ENCODE results near the gene PHF11.

The PHF11 gene

DNA sequence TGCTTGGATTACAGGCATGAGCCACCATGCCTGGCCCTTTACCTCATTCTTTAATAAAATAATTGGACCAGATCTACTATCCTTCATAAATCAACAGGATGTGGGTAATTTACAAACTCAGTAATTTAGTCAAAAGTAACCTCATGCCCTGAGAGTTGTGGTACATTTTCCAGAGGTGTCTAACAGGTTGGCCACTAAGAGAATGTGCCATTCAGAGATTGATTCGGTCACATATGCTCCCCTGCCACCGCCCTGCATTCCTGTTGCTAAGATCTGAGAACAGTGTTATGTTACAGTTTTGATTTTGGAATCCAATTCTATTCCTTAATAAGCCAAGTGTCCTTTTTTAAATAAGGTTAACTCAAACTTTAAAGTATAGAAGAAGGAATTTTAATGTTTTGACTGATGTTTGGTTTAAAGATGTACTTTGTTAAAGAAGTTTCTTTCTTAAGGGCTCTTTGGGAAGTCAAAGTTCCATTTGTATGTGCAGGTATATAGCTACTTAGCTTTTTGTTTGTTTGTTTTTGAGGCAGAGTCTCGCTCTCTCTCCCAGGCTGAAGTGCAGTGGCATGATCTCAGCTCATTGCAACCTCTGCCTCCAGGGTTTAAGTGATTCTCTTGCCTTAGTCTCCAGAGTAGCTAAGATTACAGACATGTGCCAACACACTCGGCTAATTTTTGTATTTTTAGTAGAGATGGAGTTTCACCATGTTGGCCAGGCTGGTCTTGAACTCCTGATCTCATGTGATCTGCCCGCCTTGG is 29.2 kb downstream of the PHF11 start:
- ATAC-seq, result no peak
- peaks cover 38% of the 10 kb centered on the region for H3K36me3 Mint-ChIP-seq (ENCODE audit: low read depth)
- H3K27me3 Mint-ChIP-seq, result no peaks in the 10 kb centered on the region
- peak overlapping the region; percentile 53 for H3K27ac Mint-ChIP-seq
- DNase-seq, result no peak
- no peak overlapping the region for H3K4me3 Mint-ChIP-seq
- H3K4me1 Mint-ChIP-seq, result no peaks in the 10 kb centered on the region
- H3K9me3 Mint-ChIP-seq, result no peaks in the 10 kb centered on the region

DNA sequence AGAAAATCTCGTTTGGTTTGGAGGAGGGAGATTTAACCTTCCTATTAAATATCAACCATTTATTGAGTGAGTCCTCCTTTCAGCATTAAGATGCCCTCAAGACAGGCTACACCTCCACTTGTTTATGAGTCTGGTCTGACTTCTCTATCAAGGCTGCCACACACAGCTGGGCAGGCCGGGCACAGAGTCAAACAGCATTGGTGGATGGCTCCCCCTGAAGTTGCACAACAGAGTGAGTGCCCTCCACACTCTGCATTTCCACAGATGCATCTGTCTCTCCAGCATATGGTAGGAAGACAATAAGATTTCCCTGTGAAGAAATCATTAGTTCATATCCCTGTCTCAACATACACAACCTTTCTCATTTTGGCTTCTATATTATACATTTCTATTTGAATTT is 31.4 kb downstream of the PHF11 start:
- DNase-seq (no peak), ATAC-seq (no peak)
- Mint-ChIP-seq H3K27me3 (no peaks in the 10 kb centered on the region), H3K27ac (no peak overlapping the region), H3K4me1 (peaks cover 7% of the 10 kb centered on the region), H3K36me3 (ENCODE audit: low read depth) (peaks cover 38% of the 10 kb centered on the region), H3K9me3 (no peaks in the 10 kb centered on the region), H3K4me3 (no peak overlapping the region)

DNA sequence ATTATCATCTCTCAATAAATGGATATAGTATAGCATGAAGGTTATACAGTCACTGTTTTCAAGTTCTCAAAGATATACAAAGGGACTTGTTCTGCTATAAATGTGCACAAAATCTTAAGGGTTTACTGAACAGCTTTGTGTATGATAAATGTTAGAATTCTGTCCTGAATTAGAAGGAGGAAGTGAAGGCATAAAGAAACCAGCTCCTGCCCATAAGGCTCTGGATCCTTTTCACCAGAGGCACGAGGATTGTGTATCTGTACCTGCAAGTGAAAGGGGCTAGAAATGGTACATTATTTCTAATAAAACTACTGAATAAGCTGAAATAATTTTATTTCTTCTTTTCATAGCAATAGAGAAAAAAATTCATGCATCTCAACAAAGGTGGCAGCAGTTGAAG is 32.4 kb downstream of the PHF11 start:
- Mint-ChIP-seq H3K27me3 (no peaks in the 10 kb centered on the region), H3K4me3 (no peak overlapping the region), H3K27ac (no peak overlapping the region), H3K4me1 (peaks cover 12% of the 10 kb centered on the region), H3K36me3 (ENCODE audit: low read depth) (peaks cover 38% of the 10 kb centered on the region), H3K9me3 (no peaks in the 10 kb centered on the region)
- no peak for DNase-seq
- ATAC-seq, result no peak

DNA sequence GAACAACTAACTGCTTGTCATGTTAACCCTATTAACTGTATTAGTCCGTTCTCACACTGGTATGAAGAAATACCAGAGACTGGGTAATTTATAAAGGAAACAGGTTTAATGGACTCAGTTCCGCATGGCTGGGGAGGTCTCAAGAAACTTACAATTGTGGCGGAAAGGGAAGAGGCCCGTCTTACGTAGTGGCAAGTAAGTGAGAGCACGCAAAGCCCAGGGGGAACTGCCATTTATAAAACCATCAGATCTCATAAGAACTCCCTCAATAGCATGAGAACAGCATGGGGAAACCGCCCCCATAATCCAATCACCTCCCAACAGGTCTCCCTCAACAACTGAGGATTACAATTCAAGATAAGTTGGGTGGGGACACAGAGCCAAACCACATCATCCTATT is 34.7 kb downstream of the PHF11 start:
- H3K9me3 Mint-ChIP-seq, result no peaks in the 10 kb centered on the region
- H3K36me3 Mint-ChIP-seq (ENCODE audit: low read depth), result peaks cover 35% of the 10 kb centered on the region
- DNase-seq (peak; percentile 12), ATAC-seq (peak; percentile 21)
- H3K27me3 Mint-ChIP-seq, result no peaks in the 10 kb centered on the region
- peaks cover 15% of the 10 kb centered on the region for H3K4me1 Mint-ChIP-seq
- peak overlapping the region; percentile 55 for H3K27ac Mint-ChIP-seq
- H3K4me3 Mint-ChIP-seq, result no peak overlapping the region

DNA sequence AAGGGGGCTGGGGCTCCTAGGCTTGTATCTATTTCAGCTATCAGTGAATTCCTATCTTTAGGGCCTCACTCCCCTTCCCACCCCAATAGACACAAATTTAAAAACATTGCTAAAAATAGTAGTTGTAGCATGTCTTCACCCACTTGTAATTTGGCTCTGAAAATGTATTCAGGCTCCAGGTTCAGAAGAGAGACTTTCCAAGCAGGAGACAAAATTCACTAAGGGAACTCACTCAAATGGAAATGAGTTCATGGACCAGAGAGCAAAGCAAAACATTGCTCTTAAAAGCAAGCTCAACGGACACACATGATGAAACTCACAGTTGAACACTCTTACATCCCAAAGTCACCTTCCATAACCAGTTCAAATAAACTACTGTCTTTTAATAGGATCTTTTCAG is 36.8 kb downstream of the PHF11 start:
- peaks cover 15% of the 10 kb centered on the region for H3K4me1 Mint-ChIP-seq
- H3K36me3 Mint-ChIP-seq (ENCODE audit: low read depth), result peaks cover 26% of the 10 kb centered on the region
- H3K27ac Mint-ChIP-seq, result no peak overlapping the region
- H3K27me3 Mint-ChIP-seq, result no peaks in the 10 kb centered on the region
- no peak overlapping the region for H3K4me3 Mint-ChIP-seq
- H3K9me3 Mint-ChIP-seq, result no peaks in the 10 kb centered on the region
- DNase-seq (no peak), ATAC-seq (no peak)

DNA sequence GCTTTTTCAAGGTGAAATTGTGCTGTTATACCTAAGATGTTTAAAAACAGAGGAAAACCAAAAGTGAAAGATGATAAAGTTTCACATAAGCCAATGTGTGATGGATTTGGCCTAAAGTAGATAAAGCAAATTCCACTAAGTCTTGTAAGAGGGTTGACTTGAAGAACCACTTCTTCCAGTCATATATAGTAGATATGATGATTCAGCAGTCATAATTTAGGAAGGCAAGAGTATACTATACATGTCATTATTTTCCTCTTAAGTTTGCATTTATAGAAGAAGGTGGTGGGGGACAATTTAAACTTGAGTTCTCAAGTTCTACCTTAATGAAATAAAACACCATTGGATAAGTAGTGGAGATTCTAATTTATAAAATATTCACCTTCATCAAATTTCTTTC is 37.3 kb downstream of the PHF11 start:
- Mint-ChIP-seq H3K4me1 (peaks cover 15% of the 10 kb centered on the region), H3K27me3 (no peaks in the 10 kb centered on the region), H3K27ac (no peak overlapping the region)

DNA sequence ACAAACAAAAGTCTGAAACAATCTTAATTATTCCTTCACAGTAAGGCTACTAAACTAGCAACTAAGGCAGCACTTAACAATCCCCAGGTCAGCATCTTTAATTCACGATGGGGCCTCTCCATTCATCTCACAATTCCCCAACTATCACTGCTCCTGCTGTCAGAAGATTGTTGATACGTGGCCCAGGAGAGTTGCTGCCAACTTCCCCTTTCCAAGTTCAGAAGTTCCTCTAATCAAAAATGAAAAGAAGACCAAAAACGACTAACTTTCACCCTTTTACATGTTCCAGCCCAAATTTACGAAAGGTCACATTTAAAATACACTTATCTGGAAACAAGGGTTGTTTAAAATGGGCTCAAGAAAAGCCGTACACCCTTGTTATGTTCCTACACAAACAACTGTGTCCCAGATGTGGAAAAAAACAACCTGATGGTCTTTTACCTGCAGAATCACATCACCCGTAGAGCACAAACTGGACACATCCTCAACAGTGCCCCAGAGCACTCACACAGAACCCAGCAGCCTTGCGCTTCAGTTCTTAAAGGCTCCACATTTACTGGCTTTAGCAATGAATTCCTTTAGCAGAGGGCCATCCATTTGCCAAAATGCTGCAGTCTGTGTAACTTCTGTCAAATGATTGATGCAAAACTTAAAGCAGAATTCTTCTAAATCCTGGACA is 38.0 kb downstream of the PHF11 start:
- ATAC-seq, result no peak
- no peaks in the 10 kb centered on the region for H3K9me3 Mint-ChIP-seq
- DNase-seq, result no peak
- H3K4me3 Mint-ChIP-seq, result no peak overlapping the region
- H3K36me3 Mint-ChIP-seq (ENCODE audit: low read depth), result peaks cover 25% of the 10 kb centered on the region
- no peaks in the 10 kb centered on the region for H3K27me3 Mint-ChIP-seq
- H3K27ac Mint-ChIP-seq, result no peak overlapping the region
- peaks cover 15% of the 10 kb centered on the region for H3K4me1 Mint-ChIP-seq

More for the DNA sequence above, 37.3 kb downstream of the PHF11 start:
- Mint-ChIP-seq H3K36me3 (ENCODE audit: low read depth) (peaks cover 26% of the 10 kb centered on the region), H3K4me3 (no peak overlapping the region), H3K9me3 (no peaks in the 10 kb centered on the region)
- DNase-seq (no peak), ATAC-seq (no peak)

DNA sequence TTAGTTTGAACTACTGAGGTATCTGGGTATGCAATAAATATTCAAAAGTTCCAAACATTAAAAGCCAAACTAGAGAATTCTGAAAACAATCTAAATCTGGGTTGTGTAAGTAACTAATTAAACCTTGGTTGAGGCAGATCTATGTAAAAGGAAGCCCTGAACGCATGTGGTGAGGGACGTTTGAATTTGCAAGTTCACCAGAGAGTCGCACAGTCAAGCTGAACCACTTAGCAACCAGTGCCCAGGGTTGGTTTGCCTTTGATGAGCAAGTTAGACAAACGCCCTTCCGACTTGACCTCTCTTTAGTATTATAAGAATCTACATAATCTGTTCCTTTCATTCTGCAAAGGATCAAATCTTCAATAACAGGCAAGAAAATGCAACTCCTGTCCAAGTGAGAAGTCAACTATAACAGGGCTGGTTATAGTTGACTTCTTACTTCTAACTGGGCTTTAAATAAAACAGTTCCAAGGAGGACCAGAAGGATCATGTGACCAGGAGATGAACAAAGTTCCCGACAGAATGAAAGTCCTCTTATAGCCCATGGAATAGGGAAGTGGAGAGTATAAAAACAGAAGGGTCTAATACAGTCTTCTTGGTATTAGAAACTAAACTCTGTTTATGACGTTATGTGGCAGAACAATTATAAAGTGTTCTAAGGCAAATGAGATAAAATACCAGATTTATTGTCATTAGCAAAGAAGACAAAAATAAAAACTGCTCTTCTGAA is 40.6 kb downstream of the PHF11 start:
- ATAC-seq, result no peak
- Mint-ChIP-seq H3K27me3 (no peaks in the 10 kb centered on the region), H3K4me1 (peaks cover 32% of the 10 kb centered on the region), H3K36me3 (ENCODE audit: low read depth) (peaks cover 28% of the 10 kb centered on the region), H3K4me3 (no peak overlapping the region), H3K27ac (no peak overlapping the region), H3K9me3 (no peaks in the 10 kb centered on the region)
- no peak for DNase-seq

DNA sequence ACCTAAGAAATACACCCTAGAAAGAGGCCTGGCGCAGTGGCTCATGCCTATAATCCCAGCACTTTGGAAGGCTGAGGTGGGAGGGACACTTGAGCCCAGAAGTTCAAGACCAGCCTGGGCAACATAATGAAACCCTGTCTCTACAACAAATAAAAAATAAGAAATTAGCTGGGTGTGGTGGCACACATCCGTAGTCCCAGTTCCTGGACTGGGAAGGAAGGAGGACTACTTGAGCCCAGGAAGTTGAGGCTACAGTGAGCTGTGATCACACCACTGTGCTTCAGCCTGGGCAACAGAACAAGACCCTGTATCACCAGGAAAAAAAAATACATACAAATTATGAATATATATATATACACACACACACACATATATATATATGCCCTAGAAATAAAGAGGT is 42.7 kb downstream of the PHF11 start:
- ATAC-seq (no peak), DNase-seq (no peak)
- Mint-ChIP-seq H3K36me3 (ENCODE audit: low read depth) (peaks cover 28% of the 10 kb centered on the region), H3K4me3 (no peak overlapping the region), H3K27me3 (no peaks in the 10 kb centered on the region), H3K27ac (no peak overlapping the region), H3K9me3 (no peaks in the 10 kb centered on the region), H3K4me1 (peaks cover 25% of the 10 kb centered on the region)

DNA sequence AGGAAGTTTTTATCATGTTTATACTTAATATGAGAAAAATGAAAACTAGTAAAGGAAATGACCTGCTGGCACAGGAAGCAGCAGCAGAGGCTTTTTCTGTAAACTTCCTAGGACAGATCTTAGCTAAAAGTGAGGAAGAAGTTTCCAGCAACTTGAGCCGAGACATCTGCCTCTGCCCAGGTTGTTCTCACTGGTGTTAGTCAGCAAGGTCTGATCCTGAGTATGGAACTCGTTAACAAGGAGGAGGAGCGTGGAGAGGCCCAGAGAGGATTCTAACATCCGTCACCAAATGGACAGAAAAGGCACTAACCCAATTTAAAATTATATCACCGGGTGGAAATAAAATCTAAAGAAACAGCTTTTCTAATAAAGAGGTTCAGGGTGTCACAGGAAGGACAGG is 43.6 kb downstream of the PHF11 start:
- ATAC-seq (no peak), DNase-seq (no peak)
- Mint-ChIP-seq H3K4me1 (peaks cover 22% of the 10 kb centered on the region), H3K9me3 (no peaks in the 10 kb centered on the region), H3K27ac (peak overlapping the region; percentile 49), H3K36me3 (ENCODE audit: low read depth) (peaks cover 22% of the 10 kb centered on the region), H3K4me3 (no peak overlapping the region), H3K27me3 (no peaks in the 10 kb centered on the region)

DNA sequence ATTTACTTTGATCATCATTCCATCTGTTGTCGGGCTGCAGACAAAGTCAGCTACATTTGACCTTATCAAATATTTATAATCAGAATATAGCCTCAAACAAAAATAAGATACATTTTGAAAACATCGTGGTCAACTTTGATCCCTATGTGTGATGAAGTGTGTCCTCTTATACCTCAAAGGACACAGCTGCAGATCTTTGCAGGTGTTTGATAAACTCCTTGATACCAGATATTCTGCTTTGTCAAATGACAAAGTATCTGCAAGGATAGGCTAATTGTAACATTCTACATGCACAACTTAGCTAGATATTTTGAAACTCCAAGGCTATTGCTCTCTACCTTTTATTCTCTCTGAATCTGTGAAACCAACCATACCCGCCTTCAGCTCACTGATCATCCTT is 44.0 kb downstream of the PHF11 start:
- H3K27ac Mint-ChIP-seq, result peak overlapping the region; percentile 49
- H3K4me3 Mint-ChIP-seq, result no peak overlapping the region
- no peak for ATAC-seq
- no peak for DNase-seq
- peaks cover 25% of the 10 kb centered on the region for H3K36me3 Mint-ChIP-seq (ENCODE audit: low read depth)
- peaks cover 22% of the 10 kb centered on the region for H3K4me1 Mint-ChIP-seq
- H3K27me3 Mint-ChIP-seq, result no peaks in the 10 kb centered on the region
- no peaks in the 10 kb centered on the region for H3K9me3 Mint-ChIP-seq

DNA sequence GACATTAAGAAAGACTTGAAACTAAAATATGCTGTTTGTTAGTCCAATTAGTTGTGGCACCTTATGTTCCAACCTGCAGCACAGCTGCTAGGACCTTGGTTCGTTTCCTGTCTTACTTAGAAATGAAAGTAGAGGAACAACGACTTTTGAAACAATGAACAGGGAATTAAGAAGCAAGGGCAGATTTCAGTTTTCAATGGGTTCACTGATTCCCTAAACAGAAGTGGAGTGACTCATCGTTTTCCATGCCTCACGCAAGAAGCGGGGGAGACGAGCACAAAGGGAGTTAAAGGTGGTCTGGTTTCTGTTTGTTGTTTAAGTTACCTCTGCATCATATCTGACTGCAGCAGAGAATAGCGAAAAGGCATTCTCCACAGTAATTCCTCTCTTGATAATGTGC is 44.8 kb downstream of the PHF11 start:
- H3K4me1 Mint-ChIP-seq, result peaks cover 22% of the 10 kb centered on the region
- H3K9me3 Mint-ChIP-seq, result no peaks in the 10 kb centered on the region
- H3K4me3 Mint-ChIP-seq, result peak overlapping the region; percentile 50
- no peak for DNase-seq
- H3K27ac Mint-ChIP-seq, result peak overlapping the region; percentile 41
- H3K27me3 Mint-ChIP-seq, result no peaks in the 10 kb centered on the region
- peak; percentile 28 for ATAC-seq
- peaks cover 25% of the 10 kb centered on the region for H3K36me3 Mint-ChIP-seq (ENCODE audit: low read depth)

DNA sequence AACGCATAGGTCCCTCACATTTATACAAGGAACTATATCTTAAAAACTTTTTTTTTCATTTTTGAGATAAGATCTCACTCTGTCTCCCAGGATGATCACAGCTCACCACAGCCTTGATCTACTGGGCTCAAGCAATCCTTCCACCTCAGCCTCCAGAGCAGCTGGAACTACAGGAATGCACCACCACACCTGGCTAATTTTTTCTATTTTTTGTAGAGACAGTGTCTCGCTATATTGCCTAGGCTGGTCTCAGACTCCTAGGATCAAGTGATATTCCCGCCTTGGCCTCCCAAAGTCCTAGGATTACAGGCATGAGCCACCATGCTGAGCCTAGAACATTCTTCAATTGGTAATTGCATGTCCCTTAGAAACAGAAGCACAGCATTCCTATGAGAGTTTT is 47.9 kb downstream of the PHF11 start:
- ATAC-seq (no peak), DNase-seq (no peak)
- Mint-ChIP-seq H3K4me3 (no peak overlapping the region), H3K27ac (no peak overlapping the region), H3K4me1 (peaks cover 22% of the 10 kb centered on the region), H3K9me3 (no peaks in the 10 kb centered on the region), H3K27me3 (no peaks in the 10 kb centered on the region), H3K36me3 (ENCODE audit: low read depth) (peaks cover 32% of the 10 kb centered on the region)

DNA sequence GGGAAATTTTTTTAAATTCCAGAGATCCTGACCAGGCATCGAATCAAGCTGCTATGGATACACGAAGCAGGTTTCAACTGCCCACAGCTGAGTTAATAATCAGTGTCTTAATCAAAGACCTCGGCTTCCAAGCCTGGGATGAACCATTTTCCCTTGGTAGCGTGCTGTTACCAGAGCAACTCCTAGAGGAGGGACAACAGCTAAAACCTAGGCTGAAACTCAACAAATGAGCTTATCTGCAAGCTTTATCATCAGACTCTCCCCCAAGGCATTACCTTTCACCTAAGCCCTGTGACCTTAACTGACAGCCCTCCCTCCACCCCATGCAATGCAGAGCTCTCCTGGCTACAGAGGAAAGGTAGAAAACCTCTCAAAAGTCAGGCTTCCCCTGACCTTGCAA is 49.9 kb downstream of the PHF11 start:
- Mint-ChIP-seq H3K4me1 (peaks cover 5% of the 10 kb centered on the region), H3K9me3 (no peaks in the 10 kb centered on the region), H3K36me3 (ENCODE audit: low read depth) (peaks cover 27% of the 10 kb centered on the region), H3K4me3 (no peak overlapping the region), H3K27me3 (no peaks in the 10 kb centered on the region), H3K27ac (no peak overlapping the region)
- no peak for ATAC-seq
- DNase-seq, result no peak

DNA sequence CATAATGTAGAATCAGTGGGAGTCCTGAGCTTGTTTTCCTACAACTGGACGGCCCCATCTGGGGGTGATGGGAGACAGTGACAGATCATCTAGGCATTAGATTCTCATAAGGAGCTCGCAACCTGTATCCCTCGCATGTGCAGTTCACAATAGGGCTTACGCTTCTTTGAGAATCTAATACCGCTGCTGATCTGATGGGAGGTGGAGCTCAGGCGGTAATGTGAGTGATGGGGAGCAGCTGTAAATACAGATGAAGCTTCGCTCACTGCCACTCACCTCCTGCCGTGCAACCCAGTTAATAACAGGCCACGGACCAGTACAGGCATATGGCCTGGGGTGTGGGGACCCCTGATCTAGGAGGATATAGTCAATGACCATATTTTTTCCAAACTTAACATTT is 50.8 kb downstream of the PHF11 start:
- Mint-ChIP-seq H3K4me3 (no peak overlapping the region), H3K4me1 (no peaks in the 10 kb centered on the region), H3K36me3 (ENCODE audit: low read depth) (peaks cover 23% of the 10 kb centered on the region), H3K27ac (no peak overlapping the region), H3K27me3 (no peaks in the 10 kb centered on the region), H3K9me3 (no peaks in the 10 kb centered on the region)
- DNase-seq (no peak), ATAC-seq (no peak)

All from activated naive CD8-positive, alpha-beta T cell treated with anti-CD3 and anti-CD28 coated beads, Interleukin-2, amount 50 U/mL, for 24 hours (primary cell).